ENCODE measurements around the gene CIROP. TPM values are rescaled to one million over a fixed set of nuclear protein-coding genes. Genes with fewer than 3 reads are reported as not detected.

CIROP gene
- total and polyA plus RNA-seq, 2 donors (not counting 1 experiment from before 2014, with no cell fraction given): not detected

DNA sequence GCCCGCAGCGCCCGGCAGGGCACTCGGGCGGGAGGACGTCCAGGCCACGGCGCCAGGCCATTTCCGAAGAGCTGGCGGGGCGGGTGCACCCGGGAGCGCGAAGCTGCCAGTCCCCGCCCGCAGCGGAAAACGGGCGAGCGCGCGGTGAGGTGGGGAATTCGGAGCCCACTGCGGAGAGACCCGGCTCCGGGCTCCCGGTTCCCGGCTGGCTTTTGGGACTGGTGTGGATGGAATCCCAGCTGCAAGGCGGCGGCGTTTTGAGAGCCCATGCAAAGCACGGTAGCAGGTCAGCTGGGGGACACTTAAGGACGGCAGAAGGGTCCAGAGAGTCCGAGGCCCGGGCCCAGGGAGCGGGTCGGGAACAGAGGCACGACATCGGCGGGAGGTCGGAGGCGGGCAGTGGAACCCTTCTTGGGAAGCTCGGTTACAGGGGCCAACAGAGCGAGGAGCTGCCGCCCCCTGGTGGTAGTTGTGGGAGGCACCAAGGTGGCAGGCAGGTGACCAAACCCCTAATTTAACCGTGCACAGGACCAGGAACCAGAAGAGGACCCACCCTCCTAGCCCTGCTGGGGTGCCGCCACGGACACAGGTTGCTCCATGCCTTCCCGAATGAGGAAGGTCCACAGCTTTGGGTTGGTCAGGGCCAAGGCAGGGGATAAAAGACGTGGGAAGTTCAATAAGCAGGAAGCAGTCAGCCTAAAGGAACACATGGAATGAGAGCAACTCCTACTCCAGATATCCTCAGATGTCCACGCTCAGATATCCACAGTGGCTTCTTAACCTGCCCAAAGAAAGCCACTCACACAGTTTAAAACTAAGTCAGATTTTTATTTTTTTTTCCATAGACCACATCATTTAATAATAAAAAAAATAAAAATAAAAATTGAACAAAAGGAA is 46.8 kb downstream of the CIROP start:
- H3K9me3 ChIP-seq (ENCODE audit: control extremely low read depth in 1 of 3, control insufficient read depth in 2 of 3, insufficient read depth in 1 of 3, low read length in 2 of 3): no peaks in the 10 kb centered on the region
- peak overlapping the region; percentile 63 for H2AFZ ChIP-seq (ENCODE audit: insufficient read depth, low read depth, low read length, poor library complexity, severe bottlenecking)
- H3K9me3 Mint-ChIP-seq (ENCODE audit: insufficient read depth): no peaks in the 10 kb centered on the region
- H3K4me3 Mint-ChIP-seq: peak overlapping the region; percentile 95
- peaks cover 0 to 6% (median 0%) of the 10 kb centered on the region in 4 experiments for H3K27me3 ChIP-seq (replicated peaks in 1 of 4; ENCODE audit: control extremely low read depth in 1 of 4, control insufficient read depth in 3 of 4, insufficient read depth in 4 of 4, low read length in 3 of 4)
- peaks cover 10 to 21% of the 10 kb centered on the region in 2 donors for H3K4me1 ChIP-seq (ENCODE audit: control insufficient read depth in 2 of 2, insufficient read depth in 2 of 2, low read length in 2 of 2)
- DNase-seq (peak; percentile 89), ATAC-seq (ENCODE audit: low read depth) (peak; percentile 64)
- intact Hi-C loops (cut with micrococcal nuclease): loop anchor here (1.0 to 10.0 kb wide), 10 partner anchors 24 to 753 kb away; partner anchors contain the start of gene PSMB5
- peak overlapping the region; percentile 76 for H3K27ac Mint-ChIP-seq
- CTCF ChIA-PET: interaction anchor here (0.6 to 19.1 kb wide), 46 partner anchors 8 to 802 kb away, joined by 3 to 1134 read pairs (median 4); partner anchors contain the start of genes ACIN1, AJUBA, C14orf119 and HAUS4
- POLR2A ChIA-PET: interaction anchor here (0.9 to 1.5 kb wide), 8 partner anchors 14 to 488 kb away, joined by 3 to 13 read pairs (median 4); partner anchors contain the start of genes ACIN1, AJUBA, C14orf119 and RBM23
- peak overlapping the region; percentile 100 for H3K4me2 ChIP-seq (replicated peaks; ENCODE audit: low read depth, low read length, poor library complexity, severe bottlenecking)
- 3% methylated on average over 50 of the region's 51 CpGs for WGBS (ENCODE audit: insufficient coverage)
- peaks cover 18% of the 10 kb centered on the region for H3K4me1 Mint-ChIP-seq
- H3K27ac ChIP-seq (ENCODE audit: low read length in 2 of 2): no peak overlapping the region
- peak overlapping the region; percentile 82 for H3K9ac ChIP-seq (ENCODE audit: low read length)
- TF ChIP-seq EZH2 (IDR thresholded peaks at IDR 0.05; ENCODE audit: borderline replicate concordance, insufficient read depth, low read depth, low read length, poor library complexity, severe bottlenecking): no peak
- TF ChIP-seq, protein P1, sequence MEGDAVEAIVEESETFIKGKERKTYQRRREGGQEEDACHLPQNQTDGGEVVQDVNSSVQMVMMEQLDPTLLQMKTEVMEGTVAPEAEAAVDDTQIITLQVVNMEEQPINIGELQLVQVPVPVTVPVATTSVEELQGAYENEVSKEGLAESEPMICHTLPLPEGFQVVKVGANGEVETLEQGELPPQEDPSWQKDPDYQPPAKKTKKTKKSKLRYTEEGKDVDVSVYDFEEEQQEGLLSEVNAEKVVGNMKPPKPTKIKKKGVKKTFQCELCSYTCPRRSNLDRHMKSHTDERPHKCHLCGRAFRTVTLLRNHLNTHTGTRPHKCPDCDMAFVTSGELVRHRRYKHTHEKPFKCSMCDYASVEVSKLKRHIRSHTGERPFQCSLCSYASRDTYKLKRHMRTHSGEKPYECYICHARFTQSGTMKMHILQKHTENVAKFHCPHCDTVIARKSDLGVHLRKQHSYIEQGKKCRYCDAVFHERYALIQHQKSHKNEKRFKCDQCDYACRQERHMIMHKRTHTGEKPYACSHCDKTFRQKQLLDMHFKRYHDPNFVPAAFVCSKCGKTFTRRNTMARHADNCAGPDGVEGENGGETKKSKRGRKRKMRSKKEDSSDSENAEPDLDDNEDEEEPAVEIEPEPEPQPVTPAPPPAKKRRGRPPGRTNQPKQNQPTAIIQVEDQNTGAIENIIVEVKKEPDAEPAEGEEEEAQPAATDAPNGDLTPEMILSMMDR (IDR thresholded peaks at IDR 0.05): peak; percentile 95
- H3K27me3 Mint-ChIP-seq: no peaks in the 10 kb centered on the region
- H3K36me3 ChIP-seq (replicated peaks in 1 of 2; ENCODE audit: control extremely low read depth in 1 of 2, control insufficient read depth in 1 of 2, extremely low read depth in 1 of 2, insufficient read depth in 2 of 2, low read length in 1 of 2): peaks cover 4 to 42% of the 10 kb centered on the region in 2 experiments
- peak overlapping the region; percentile 11 to 91 (median 68) for H3K4me3 ChIP-seq (ENCODE audit: control extremely low read depth in 1 of 5, extremely low read depth in 1 of 5, insufficient read depth in 1 of 5, low read depth in 2 of 5, low read length in 4 of 5)
- no peaks in the 10 kb centered on the region for H3K79me2 ChIP-seq (ENCODE audit: control insufficient read depth, insufficient read depth, low read length)
- H4K20me1 ChIP-seq (ENCODE audit: control insufficient read depth, insufficient read depth, low read length, poor library complexity, severe bottlenecking): peaks cover 15% of the 10 kb centered on the region
